Measurements from ENCODE around the gene FETUB. TPM values are rescaled to one million over a fixed set of nuclear protein-coding genes. Genes with fewer than 3 reads are reported as not detected.

Gene FETUB
- total and polyA plus RNA-seq, 7 donors = 0.46 TPM; not detected in 6

GRCh38 chr3:186624598-186624997 lies 15.6 kb upstream of the FETUB start:
- H3K4me3 ChIP-seq = no peak overlapping the region
- WGBS, 2 donors = 84 to 88% methylated on average over 4 of the region's 4 CpGs
- TF ChIP-seq POLR2AphosphoS5 (IDR thresholded peaks at IDR 0.05) (no peak), POLR2A (IDR thresholded peaks at IDR 0.05) (no peak), CTCF (IDR thresholded peaks at IDR 0.05) (no peak), EP300 (IDR thresholded peaks at IDR 0.05) (no peak)
- H3K9me3 ChIP-seq = no peaks in the 10 kb centered on the region
- intact Hi-C loops (cut with DNase I) = no loop called here
- peaks cover 0 to 3% (median 0%) of the 10 kb centered on the region in 3 donors for H3K27me3 ChIP-seq
- DNase-seq = no peak
- no peak overlapping the region for H3K27ac ChIP-seq
- no peaks in the 10 kb centered on the region for H3K36me3 ChIP-seq
- no peaks in the 10 kb centered on the region for H3K4me1 ChIP-seq

- 75 to 77% methylated on average over 4 of the region's 4 CpGs for WGBS, 2 donors
- intact Hi-C loops (cut with DNase I) = no loop called here
These were observed 14.6 kb upstream of the FETUB start for GRCh38 chr3:186625600-186626042.

GRCh38 chr3:186626254-186626847 lies 13.8 kb upstream of the FETUB start:
- no peaks in the 10 kb centered on the region for H3K9me3 ChIP-seq
- 72 to 73% methylated on average over 7 of the region's 7 CpGs for whole genome bisulfite sequencing, 2 donors
- H3K27ac ChIP-seq = no peak overlapping the region
- H3K4me1 ChIP-seq = no peaks in the 10 kb centered on the region
- intact Hi-C loops (cut with DNase I) = no loop called here
- no peak overlapping the region for H3K4me3 ChIP-seq
- DNase-seq = no peak
- TF ChIP-seq POLR2AphosphoS5 (IDR thresholded peaks at IDR 0.05) = no peak
- no peak for TF ChIP-seq POLR2A (IDR thresholded peaks at IDR 0.05)
- TF ChIP-seq CTCF (IDR thresholded peaks at IDR 0.05) = no peak
- no peak for TF ChIP-seq EP300 (IDR thresholded peaks at IDR 0.05)
- H3K27me3 ChIP-seq = no peaks in the 10 kb centered on the region
- no peaks in the 10 kb centered on the region for H3K36me3 ChIP-seq

More at GRCh38 chr3:186625600-186626042, 14.6 kb upstream of the FETUB start:
- DNase-seq = no peak
- H3K27me3 ChIP-seq = peaks cover 0 to 1% (median 0%) of the 10 kb centered on the region in 3 donors
- H3K9me3 ChIP-seq = no peaks in the 10 kb centered on the region
- TF ChIP-seq POLR2AphosphoS5 (IDR thresholded peaks at IDR 0.05) (no peak), EP300 (IDR thresholded peaks at IDR 0.05) (no peak), POLR2A (IDR thresholded peaks at IDR 0.05) (no peak), CTCF (IDR thresholded peaks at IDR 0.05) (no peak)
- H3K27ac ChIP-seq = no peak overlapping the region
- H3K4me1 ChIP-seq = no peaks in the 10 kb centered on the region
- H3K4me3 ChIP-seq = no peak overlapping the region
- no peaks in the 10 kb centered on the region for H3K36me3 ChIP-seq

GRCh38 chr3:186627852-186628414 lies 12.3 kb upstream of the FETUB start:
- TF ChIP-seq EP300 (IDR thresholded peaks at IDR 0.05) (no peak), CTCF (IDR thresholded peaks at IDR 0.05) (no peak), POLR2A (IDR thresholded peaks at IDR 0.05) (no peak), POLR2AphosphoS5 (IDR thresholded peaks at IDR 0.05) (no peak)
- intact Hi-C loops (cut with DNase I) = no loop called here
- Histone ChIP-seq H3K9me3 (no peaks in the 10 kb centered on the region), H3K4me3 (no peak overlapping the region), H3K27ac (no peak overlapping the region), H3K27me3 (no peaks in the 10 kb centered on the region), H3K4me1 (no peaks in the 10 kb centered on the region), H3K36me3 (no peaks in the 10 kb centered on the region)
- WGBS, 2 donors = 95 to 96% methylated on average over 7 of the region's 7 CpGs
- DNase-seq = no peak

Data from sigmoid colon (tissue), 7 donors.